ENCODE data around the gene ACR. TPM values are rescaled to one million over a fixed set of nuclear protein-coding genes. Genes with fewer than 3 reads are reported as not detected.

Gene ACR
- total RNA-seq, 1 donor from 2014 or later = not detected

GRCh38 chr22:50731811-50732624 is 6.0 kb upstream of the ACR start:
- Mint-ChIP-seq H3K4me3 (no peak overlapping the region), H3K27ac (peak overlapping the region; percentile 90), H3K9me3 (no peaks in the 10 kb centered on the region), H3K36me3 (peaks cover 5% of the 10 kb centered on the region), H3K4me1 (peaks cover 13% of the 10 kb centered on the region), H3K27me3 (ENCODE audit: insufficient read depth, low read depth) (peaks cover 18% of the 10 kb centered on the region)
- Histone ChIP-seq H3F3A (ENCODE audit: low read depth) (peaks cover 4% of the 10 kb centered on the region), H3K4me2 (no peak overlapping the region), H3K36me3 (no peaks in the 10 kb centered on the region), H4K20me1 (ENCODE audit: low read depth) (no peaks in the 10 kb centered on the region), H3K4me1 (peaks cover 6% of the 10 kb centered on the region), H3K9ac (no peak overlapping the region), H3K27me3 (peaks cover 80% of the 10 kb centered on the region), H2AFZ (replicated peaks) (no peak overlapping the region), H3K27ac (no peak overlapping the region), H3K79me2 (ENCODE audit: low read depth) (no peaks in the 10 kb centered on the region), H3K4me3 (no peak overlapping the region), H3K9me3 (ENCODE audit: low read depth) (no peaks in the 10 kb centered on the region)
- DNase-seq (ENCODE audit: low spot score) = peak; percentile 43
- TF ChIP-seq CTCF (IDR thresholded peaks at IDR 0.05) = peak; percentile 70
- no peak for TF ChIP-seq EZH2 (IDR thresholded peaks at IDR 0.05)

- no peak overlapping the region for H2AFZ ChIP-seq (replicated peaks)
- H3K27ac ChIP-seq = no peak overlapping the region
- H3K79me2 ChIP-seq (ENCODE audit: low read depth) = no peaks in the 10 kb centered on the region
- H3K36me3 ChIP-seq = no peaks in the 10 kb centered on the region
- Mint-ChIP-seq H3K4me1 (peaks cover 13% of the 10 kb centered on the region), H3K27ac (no peak overlapping the region), H3K9me3 (no peaks in the 10 kb centered on the region), H3K4me3 (no peak overlapping the region), H3K36me3 (peaks cover 5% of the 10 kb centered on the region), H3K27me3 (ENCODE audit: insufficient read depth, low read depth) (peaks cover 15% of the 10 kb centered on the region)
- DNase-seq (ENCODE audit: low spot score) = no peak
- H3K4me1 ChIP-seq = peaks cover 6% of the 10 kb centered on the region
- H3K9me3 ChIP-seq (ENCODE audit: low read depth) = no peaks in the 10 kb centered on the region
- H3K4me2 ChIP-seq = no peak overlapping the region
- no peak overlapping the region for H3K4me3 ChIP-seq
- peaks cover 4% of the 10 kb centered on the region for H3F3A ChIP-seq (ENCODE audit: low read depth)
- no peak for TF ChIP-seq CTCF (IDR thresholded peaks at IDR 0.05)
- TF ChIP-seq EZH2 (IDR thresholded peaks at IDR 0.05) = no peak
- TF ChIP-seq EZH2phosphoT487 (IDR thresholded peaks at IDR 0.05) = no peak
- H3K27me3 ChIP-seq = peaks cover 86% of the 10 kb centered on the region
- no peak overlapping the region for H3K9ac ChIP-seq
- no peaks in the 10 kb centered on the region for H4K20me1 ChIP-seq (ENCODE audit: low read depth)
Measured at GRCh38 chr22:50732681-50733080, 5.3 kb upstream of the ACR start.

DNA sequence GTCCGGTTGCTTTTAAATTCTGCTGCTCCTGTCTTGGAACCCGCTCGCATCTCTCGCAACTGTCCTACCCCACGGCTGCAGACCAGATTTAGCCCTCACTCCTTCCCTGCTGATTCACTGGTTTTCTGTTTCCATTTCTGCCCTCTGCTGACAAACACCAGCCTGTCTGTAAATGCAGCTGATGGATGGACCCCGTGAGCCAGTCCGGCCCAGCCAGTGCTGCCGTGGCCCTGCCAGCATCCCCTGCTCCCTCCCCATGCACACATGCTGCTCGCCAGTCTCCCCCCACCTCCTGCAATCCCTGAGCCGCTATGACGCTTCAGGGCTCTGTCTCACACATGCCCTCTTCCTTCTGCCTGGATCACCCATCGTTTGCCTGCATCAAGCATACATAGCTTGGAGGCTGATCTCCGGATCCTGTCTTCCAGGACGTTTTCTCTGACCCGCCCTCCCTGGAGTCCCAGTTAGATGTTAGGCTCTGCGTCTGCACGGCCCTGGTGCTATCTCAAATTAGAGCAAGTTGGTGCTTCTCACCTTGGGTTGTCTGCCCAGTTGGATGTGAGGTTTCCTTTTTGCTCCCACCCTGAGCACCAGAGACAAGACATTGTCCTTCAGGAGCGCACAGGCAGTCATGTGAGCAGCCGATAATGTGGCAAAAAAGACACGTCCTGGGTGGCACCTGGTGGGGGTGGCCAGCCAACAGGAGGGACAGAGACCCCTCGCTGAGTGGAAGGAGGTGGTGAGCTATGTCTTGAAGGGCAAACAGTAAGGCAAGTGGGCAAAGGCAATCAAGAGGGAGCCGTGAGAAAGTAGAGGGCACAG is 4.3 kb upstream of the ACR start:
- no peak overlapping the region for H3K9ac ChIP-seq
- H3K79me2 ChIP-seq (ENCODE audit: low read depth) = no peaks in the 10 kb centered on the region
- no peaks in the 10 kb centered on the region for H3K36me3 ChIP-seq
- no peaks in the 10 kb centered on the region for H3K9me3 ChIP-seq (ENCODE audit: low read depth)
- no peak overlapping the region for H3K27ac ChIP-seq
- DNase-seq (ENCODE audit: low spot score) = peak; percentile 17
- peak overlapping the region; percentile 29 for H3K4me2 ChIP-seq
- H3K36me3 Mint-ChIP-seq = peaks cover 5% of the 10 kb centered on the region
- H3K4me3 ChIP-seq = no peak overlapping the region
- TF ChIP-seq EZH2phosphoT487 (IDR thresholded peaks at IDR 0.05) (no peak), EZH2 (IDR thresholded peaks at IDR 0.05) (no peak), CTCF (IDR thresholded peaks at IDR 0.05) (no peak)
- peaks cover 15% of the 10 kb centered on the region for H3K27me3 Mint-ChIP-seq (ENCODE audit: insufficient read depth, low read depth)
- H3F3A ChIP-seq (ENCODE audit: low read depth) = peaks cover 4% of the 10 kb centered on the region
- no peak overlapping the region for H2AFZ ChIP-seq (replicated peaks)
- peaks cover 6% of the 10 kb centered on the region for H3K4me1 ChIP-seq
- peak overlapping the region; percentile 34 for H3K4me3 Mint-ChIP-seq
- H3K4me1 Mint-ChIP-seq = peaks cover 13% of the 10 kb centered on the region
- H3K27ac Mint-ChIP-seq = peak overlapping the region; percentile 61
- H3K27me3 ChIP-seq = peaks cover 96% of the 10 kb centered on the region
- H4K20me1 ChIP-seq (ENCODE audit: low read depth) = no peaks in the 10 kb centered on the region
- H3K9me3 Mint-ChIP-seq = no peaks in the 10 kb centered on the region
